Measurements from ENCODE around the gene CCN2. TPM values are rescaled to one million over a fixed set of nuclear protein-coding genes. Genes with fewer than 3 reads are reported as not detected.
A peak's percentile ranks its signal among the peaks of the same experiment; 100 is the strongest.

CCN2 gene
- total RNA-seq, 4 donors from 2014 or later = 418 to 749 (median 509) TPM

DNA sequence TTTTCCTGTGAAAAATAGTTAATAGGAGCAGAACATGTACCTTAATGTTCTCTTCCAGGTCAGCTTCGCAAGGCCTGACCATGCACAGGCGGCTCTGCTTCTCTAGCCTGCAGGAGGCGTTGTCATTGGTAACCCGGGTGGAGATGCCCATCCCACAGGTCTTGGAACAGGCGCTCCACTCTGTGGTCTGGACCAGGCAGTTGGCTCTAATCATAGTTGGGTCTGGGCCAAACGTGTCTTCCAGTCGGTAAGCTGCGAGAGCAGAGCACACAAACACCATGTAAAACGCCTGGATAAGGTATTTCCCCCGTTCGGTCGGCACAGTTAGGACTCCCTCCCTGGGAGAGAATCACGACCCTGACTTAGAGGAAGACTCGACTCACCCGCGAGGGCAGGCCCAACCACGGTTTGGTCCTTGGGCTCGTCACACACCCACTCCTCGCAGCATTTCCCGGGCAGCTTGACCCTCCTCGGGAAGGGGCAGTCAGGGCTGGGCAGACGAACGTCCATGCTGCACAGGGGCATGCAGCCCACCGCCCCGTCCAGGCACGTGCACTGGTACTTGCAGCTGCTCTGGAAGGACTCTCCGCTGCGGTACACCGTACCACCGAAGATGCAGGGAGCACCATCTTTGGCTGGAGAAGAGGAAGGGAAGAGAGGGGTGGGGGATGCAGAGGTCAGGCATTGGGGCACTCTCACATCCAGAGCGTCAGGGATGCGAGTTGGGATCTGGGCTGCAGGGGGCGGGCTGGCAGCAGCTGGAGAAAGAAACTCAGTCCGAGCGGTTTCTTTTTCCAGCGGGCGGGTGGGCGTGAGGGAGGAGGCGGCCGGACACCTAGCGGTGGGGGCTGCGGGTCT is 1.0 kb downstream of the CCN2 start:
- TF ChIP-seq, protein P1, sequence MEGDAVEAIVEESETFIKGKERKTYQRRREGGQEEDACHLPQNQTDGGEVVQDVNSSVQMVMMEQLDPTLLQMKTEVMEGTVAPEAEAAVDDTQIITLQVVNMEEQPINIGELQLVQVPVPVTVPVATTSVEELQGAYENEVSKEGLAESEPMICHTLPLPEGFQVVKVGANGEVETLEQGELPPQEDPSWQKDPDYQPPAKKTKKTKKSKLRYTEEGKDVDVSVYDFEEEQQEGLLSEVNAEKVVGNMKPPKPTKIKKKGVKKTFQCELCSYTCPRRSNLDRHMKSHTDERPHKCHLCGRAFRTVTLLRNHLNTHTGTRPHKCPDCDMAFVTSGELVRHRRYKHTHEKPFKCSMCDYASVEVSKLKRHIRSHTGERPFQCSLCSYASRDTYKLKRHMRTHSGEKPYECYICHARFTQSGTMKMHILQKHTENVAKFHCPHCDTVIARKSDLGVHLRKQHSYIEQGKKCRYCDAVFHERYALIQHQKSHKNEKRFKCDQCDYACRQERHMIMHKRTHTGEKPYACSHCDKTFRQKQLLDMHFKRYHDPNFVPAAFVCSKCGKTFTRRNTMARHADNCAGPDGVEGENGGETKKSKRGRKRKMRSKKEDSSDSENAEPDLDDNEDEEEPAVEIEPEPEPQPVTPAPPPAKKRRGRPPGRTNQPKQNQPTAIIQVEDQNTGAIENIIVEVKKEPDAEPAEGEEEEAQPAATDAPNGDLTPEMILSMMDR (IDR thresholded peaks at IDR 0.05) = peak; percentile 51 to 67 (median 60)
- TF ChIP-seq EP300 (IDR thresholded peaks at IDR 0.05) (no peak), POLR2AphosphoS5 (IDR thresholded peaks at IDR 0.05) (peak; percentile 58 to 89), POLR2A (IDR thresholded peaks at IDR 0.05; ENCODE audit: low read depth) (no peak)
- intact Hi-C loops (cut with DNase I) = loop anchor here (5.0 kb wide), 1 partner anchor 247 kb away; no protein-coding TSS in a partner anchor
- WGBS = 6% methylated on average over 22 of the region's 42 CpGs
- Histone ChIP-seq H3K9me3 (no peaks in the 10 kb centered on the region), H3K4me3 (peak overlapping the region; percentile 86 to 94 (median 90)), H3K27ac (replicated peaks in 1 of 4) (peak overlapping the region; percentile 96 to 97 (median 97)), H3K27me3 (no peaks in the 10 kb centered on the region), H3K4me1 (peaks cover 16 to 49% (median 44%) of the 10 kb centered on the region in 4 donors), H3K36me3 (peaks cover 0 to 25% (median 20%) of the 10 kb centered on the region in 4 donors)
- DNase-seq (ENCODE audit: extremely low spot score) = no peak

DNA sequence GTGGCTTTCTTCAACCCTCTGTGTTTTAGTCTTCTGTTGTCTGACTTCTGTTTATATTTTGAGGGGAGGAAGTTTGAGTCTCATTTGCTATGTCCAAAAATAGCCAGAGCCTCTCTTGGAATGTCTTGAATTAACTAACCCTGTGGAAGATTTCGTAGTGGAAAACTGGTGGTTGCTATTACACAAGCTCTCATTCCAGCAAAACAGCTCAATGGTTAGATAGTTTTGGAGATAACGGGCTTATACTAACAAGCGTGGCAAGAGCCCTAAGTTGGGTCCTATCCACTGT is 1.6 kb downstream of the CCN2 start:
- Histone ChIP-seq H3K36me3 (peaks cover 0 to 25% (median 20%) of the 10 kb centered on the region in 4 donors), H3K27ac (replicated peaks in 1 of 4) (peak overlapping the region; percentile 96 to 97 (median 97)), H3K4me1 (peaks cover 16 to 43% (median 38%) of the 10 kb centered on the region in 4 donors), H3K27me3 (no peaks in the 10 kb centered on the region), H3K9me3 (no peaks in the 10 kb centered on the region), H3K4me3 (peak overlapping the region; percentile 86 to 94 (median 90))
- DNase-seq (ENCODE audit: extremely low spot score) = no peak
- TF ChIP-seq EP300 (IDR thresholded peaks at IDR 0.05) = no peak
- TF ChIP-seq, protein P1 (IDR thresholded peaks at IDR 0.05) = no peak
- no peak for TF ChIP-seq POLR2AphosphoS5 (IDR thresholded peaks at IDR 0.05)
- no peak for TF ChIP-seq POLR2A (IDR thresholded peaks at IDR 0.05; ENCODE audit: low read depth)
- WGBS = 8% methylated on average over 3 of the region's 3 CpGs
- intact Hi-C loops (cut with DNase I) = no loop called here

DNA sequence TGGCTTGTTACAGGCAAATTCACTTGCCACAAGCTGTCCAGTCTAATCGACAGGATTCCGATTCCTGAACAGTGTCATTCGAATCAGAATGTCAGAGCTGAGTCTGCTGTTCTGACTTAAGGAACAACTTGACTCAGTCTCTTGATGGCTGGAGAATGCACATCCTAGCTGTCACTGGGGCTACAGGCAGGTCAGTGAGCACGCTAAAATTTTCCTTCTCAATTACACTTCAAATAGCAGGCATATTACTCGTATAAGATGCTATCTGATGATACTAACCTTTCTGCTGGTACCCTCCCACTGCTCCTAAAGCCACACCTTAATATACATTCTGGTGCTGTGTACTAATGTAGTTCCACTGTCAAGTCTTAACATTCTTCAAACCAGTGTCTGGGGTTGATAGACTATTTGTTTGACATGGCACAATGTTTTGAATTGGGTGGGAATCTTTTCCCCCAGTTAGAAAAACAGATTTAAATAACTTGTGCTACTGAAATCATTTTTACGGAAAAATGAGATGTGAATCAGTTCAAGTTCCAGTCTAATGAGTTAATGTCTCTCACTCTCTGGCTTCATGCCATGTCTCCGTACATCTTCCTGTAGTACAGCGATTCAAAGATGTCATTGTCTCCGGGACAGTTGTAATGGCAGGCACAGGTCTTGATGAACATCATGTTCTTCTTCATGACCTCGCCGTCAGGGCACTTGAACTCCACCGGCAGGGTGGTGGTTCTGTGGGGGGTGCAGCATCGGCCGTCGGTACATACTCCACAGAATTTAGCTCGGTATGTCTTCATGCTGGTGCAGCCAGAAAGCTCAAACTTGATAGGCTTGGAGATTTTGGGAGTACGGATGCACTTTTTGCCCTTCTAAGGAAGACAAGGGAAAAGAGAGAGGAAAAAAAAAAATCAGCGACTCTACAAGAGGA is 2.2 kb downstream of the CCN2 start:
- DNase-seq (ENCODE audit: extremely low spot score) = no peak
- peak; percentile 45 to 88 for TF ChIP-seq POLR2AphosphoS5 (IDR thresholded peaks at IDR 0.05)
- TF ChIP-seq, protein P1 (IDR thresholded peaks at IDR 0.05) = no peak
- intact Hi-C loops (cut with DNase I) = no loop called here

DNA sequence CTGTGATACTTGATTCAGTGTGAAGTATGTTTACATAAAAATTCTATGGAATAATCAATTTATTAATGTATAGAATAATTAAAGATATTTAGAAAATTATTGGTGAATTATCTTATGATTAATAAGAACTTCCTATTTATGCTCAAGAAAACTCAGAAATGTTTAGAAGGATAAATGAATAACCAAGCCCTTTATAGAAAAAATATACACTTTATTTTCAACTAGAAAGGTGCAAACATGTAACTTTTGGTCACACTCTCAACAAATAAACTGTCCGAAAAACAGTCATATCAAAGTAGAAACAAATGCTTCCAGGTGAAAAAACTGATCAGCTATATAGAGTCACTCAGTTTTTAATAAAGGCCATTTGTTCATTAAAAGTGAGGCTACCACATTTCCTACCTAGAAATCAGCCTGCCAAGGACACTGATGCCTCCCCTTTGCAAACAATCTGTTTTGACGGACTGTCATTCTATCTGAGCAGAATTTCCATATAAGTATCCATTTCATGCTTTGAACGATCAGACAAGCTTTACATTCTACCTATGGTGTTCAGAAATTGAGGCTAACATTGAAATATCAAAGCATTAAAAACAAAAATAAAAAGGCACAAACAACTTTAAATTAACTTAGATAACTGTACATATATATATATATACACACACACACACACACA is 3.0 kb downstream of the CCN2 start:
- Histone ChIP-seq H3K4me3 (peak overlapping the region; percentile 86 to 94 (median 90)), H3K36me3 (peaks cover 0 to 25% (median 20%) of the 10 kb centered on the region in 4 donors), H3K27me3 (no peaks in the 10 kb centered on the region), H3K27ac (replicated peaks in 1 of 4) (peak overlapping the region; percentile 96 to 97 (median 97)), H3K9me3 (no peaks in the 10 kb centered on the region), H3K4me1 (peaks cover 9 to 31% (median 23%) of the 10 kb centered on the region in 4 donors)
- intact Hi-C loops (cut with DNase I) = no loop called here
- no peak for DNase-seq (ENCODE audit: extremely low spot score)
- TF ChIP-seq POLR2A (IDR thresholded peaks at IDR 0.05; ENCODE audit: low read depth) (no peak), POLR2AphosphoS5 (IDR thresholded peaks at IDR 0.05) (no peak), EP300 (IDR thresholded peaks at IDR 0.05) (no peak)
- TF ChIP-seq, protein P1 (IDR thresholded peaks at IDR 0.05) = no peak
- WGBS = 59% methylated on average over 3 of the region's 3 CpGs

More for the DNA sequence above, 2.2 kb downstream of the CCN2 start:
- Histone ChIP-seq H3K27ac (replicated peaks in 1 of 4) (peak overlapping the region; percentile 96 to 97 (median 97)), H3K4me1 (peaks cover 11 to 37% (median 32%) of the 10 kb centered on the region in 4 donors), H3K4me3 (peak overlapping the region; percentile 86 to 94 (median 90)), H3K36me3 (peaks cover 0 to 25% (median 20%) of the 10 kb centered on the region in 4 donors), H3K27me3 (no peaks in the 10 kb centered on the region), H3K9me3 (no peaks in the 10 kb centered on the region)
- WGBS = 22% methylated on average over 17 of the region's 18 CpGs

Measured in esophagus muscularis mucosa (tissue), 4 donors.